Measurements from ENCODE around the gene DOC2A.

DOC2A gene

DNA sequence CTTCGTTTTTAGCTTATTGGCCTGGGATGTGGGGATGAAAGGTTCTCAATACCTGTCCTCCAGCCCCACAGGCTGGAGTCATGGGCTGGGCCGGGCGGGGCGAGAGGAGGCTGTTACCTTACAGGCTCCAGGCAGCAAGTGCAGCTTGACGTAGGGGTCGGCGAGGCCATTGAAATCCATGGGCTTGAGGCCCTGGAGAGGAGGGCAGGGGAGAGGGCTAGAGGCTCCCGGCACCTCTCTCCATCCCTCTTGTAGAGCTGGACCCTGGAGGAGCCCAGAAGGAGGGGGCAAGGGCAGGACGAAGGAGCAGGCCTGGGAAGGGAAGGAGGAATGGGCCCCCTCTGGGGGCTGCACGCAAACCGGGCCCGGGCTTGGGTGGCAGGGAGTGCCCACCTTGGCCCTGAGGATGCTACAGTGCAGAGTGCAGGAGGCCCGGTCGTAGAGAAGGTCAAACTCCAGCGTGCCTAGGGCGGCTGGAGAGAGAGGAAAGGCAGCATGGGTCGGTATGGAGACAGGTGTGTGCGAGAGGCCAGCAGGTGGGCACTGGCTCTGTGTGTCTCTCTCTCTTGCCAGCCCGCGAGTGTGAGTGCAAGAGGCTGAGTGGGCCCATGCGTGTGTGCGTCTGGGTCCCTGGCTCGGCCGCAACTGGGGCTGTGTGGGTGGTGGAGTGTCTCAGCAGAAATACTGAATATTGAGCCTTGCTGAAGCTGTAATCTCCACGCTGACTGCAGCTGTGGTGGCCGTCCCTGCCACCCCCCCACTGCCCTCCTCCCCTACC is 1.6 kb downstream of the DOC2A start:
- in situ Hi-C loops (cut with HindIII; ENCODE audit: low pct_ligation_motif_present, low sequenced_read_pairs) = no loop called here
- H3K27me3 ChIP-seq (replicated peaks) = peaks cover 19% of the 10 kb centered on the region
- H3K27ac ChIP-seq = no peak overlapping the region
- H3K4me3 ChIP-seq (ENCODE audit: low read depth, low read length) = no peak overlapping the region
- TF ChIP-seq CTCF (IDR thresholded peaks at IDR 0.05; ENCODE audit: low read depth, low read length, missing control alignments) = no peak
- DNase-seq = no peak
- H3K36me3 ChIP-seq (replicated peaks) = no peaks in the 10 kb centered on the region

GRCh38 chr16:30007378-30007895 is 3.4 kb downstream of the DOC2A start:
- H3K27ac ChIP-seq = no peak overlapping the region
- TF ChIP-seq CTCF (IDR thresholded peaks at IDR 0.05; ENCODE audit: low read depth, low read length, missing control alignments) = no peak
- no peak overlapping the region for H3K4me3 ChIP-seq (ENCODE audit: low read depth, low read length)
- peaks cover 19% of the 10 kb centered on the region for H3K27me3 ChIP-seq (replicated peaks)
- no peaks in the 10 kb centered on the region for H3K36me3 ChIP-seq (replicated peaks)
- no peak for DNase-seq
- in situ Hi-C loops (cut with HindIII; ENCODE audit: low pct_ligation_motif_present, low sequenced_read_pairs) = no loop called here

GRCh38 chr16:30006659-30007377 is 4.0 kb downstream of the DOC2A start:
- no peaks in the 10 kb centered on the region for H3K36me3 ChIP-seq (replicated peaks)
- H3K27me3 ChIP-seq (replicated peaks) = peaks cover 16% of the 10 kb centered on the region
- in situ Hi-C loops (cut with HindIII; ENCODE audit: low pct_ligation_motif_present, low sequenced_read_pairs) = no loop called here
- no peak for TF ChIP-seq CTCF (IDR thresholded peaks at IDR 0.05; ENCODE audit: low read depth, low read length, missing control alignments)
- DNase-seq = no peak
- no peak overlapping the region for H3K4me3 ChIP-seq (ENCODE audit: low read depth, low read length)
- H3K27ac ChIP-seq = no peak overlapping the region

GRCh38 chr16:30006095-30006473 is 4.7 kb downstream of the DOC2A start:
- DNase-seq = no peak
- no peaks in the 10 kb centered on the region for H3K36me3 ChIP-seq (replicated peaks)
- H3K27me3 ChIP-seq (replicated peaks) = peaks cover 11% of the 10 kb centered on the region
- in situ Hi-C loops (cut with HindIII; ENCODE audit: low pct_ligation_motif_present, low sequenced_read_pairs) = no loop called here
- no peak overlapping the region for H3K27ac ChIP-seq
- no peak for TF ChIP-seq CTCF (IDR thresholded peaks at IDR 0.05; ENCODE audit: low read depth, low read length, missing control alignments)
- H3K4me3 ChIP-seq (ENCODE audit: low read depth, low read length) = no peak overlapping the region

GRCh38 chr16:30005341-30006094 is 5.3 kb downstream of the DOC2A start:
- H3K27me3 ChIP-seq (replicated peaks) = peaks cover 8% of the 10 kb centered on the region
- H3K36me3 ChIP-seq (replicated peaks) = no peaks in the 10 kb centered on the region
- DNase-seq = no peak
- no peak overlapping the region for H3K27ac ChIP-seq
- peak; percentile 93 for TF ChIP-seq CTCF (IDR thresholded peaks at IDR 0.05; ENCODE audit: low read depth, low read length, missing control alignments)
- in situ Hi-C loops (cut with HindIII; ENCODE audit: low pct_ligation_motif_present, low sequenced_read_pairs) = no loop called here
- H3K4me3 ChIP-seq (ENCODE audit: low read depth, low read length) = no peak overlapping the region
